HepG2 (cell line): ENCODE results near the gene PLD1. TPM values are rescaled to one million over a fixed set of nuclear protein-coding genes. Genes with fewer than 3 reads are reported as not detected.

Experiments used
- ATAC-seq: fragments of 200-7000 bp; cut with Tn5 transposase; 3 replicates; pipeline ENCODE4 v1.9.1; 2020; ENCODE audit warnings: mild to moderate bottlenecking, moderate library complexity
- BruUV-seq: library from RNA; stranded (reverse); fragments of 400-500 nt; replicated peaks from 2 replicates; lab custom pipeline; 2021; lab: Mats Ljungman, UMichigan
- CTCF ChIA-PET: fragments of 300-600 bp; formaldehyde crosslinking; extraction: SDS; loops from one replicate; lab custom pipeline; 2021; ENCODE audit warnings: low total read pairs, inconsistent platforms, low intra/inter-chr PET ratio; lab: Yijun Ruan, JAX
- POLR2A ChIA-PET: fragments of 350-600 bp; sonication (Branson Sonifier 250); formaldehyde crosslinking; loops from one replicate; lab custom pipeline; 2020; ENCODE audit warnings: antibody characterized with exemption, inconsistent platforms; lab: Yijun Ruan, JAX
- DNase-seq: peaks from one replicate; pipeline ENCODE4 v3.0.0-alpha.2; 2015; ENCODE audit warnings: low spot score
- FAIRE-seq: peaks from 3 replicates; lab custom pipeline; 2011; peaks lifted over from hg19 to GRCh38; lab: Jason Lieb, UNC
- H2AFZ ChIP-seq: one replicate; pipeline ENCODE4 v1.6.1; 2011; ENCODE audit warnings: low read length, inconsistent platforms
- H3K27ac ChIP-seq: fragments of 300-600 bp; 3 replicates; pipeline ENCODE4 v1.8.0; 2011; ENCODE audit warnings: mixed run types, mild to moderate bottlenecking, mixed read lengths, low read length, inconsistent platforms; ENCODE audit not compliant: insufficient read depth; ENCODE audit errors: extremely low read length
- H3K27me3 ChIP-seq, 2 experiments: fragments of 200-600 bp in 1 of 2; 2 replicates in 1 of 2; 3 replicates in 1 of 2; pipeline versions ENCODE4 v1.6.0 to v1.8.0; 2011; ENCODE audit warnings: low read length in 2 of 2, mild to moderate bottlenecking in 2 of 2, moderate library complexity in 2 of 2, inconsistent platforms in 1 of 2; ENCODE audit not compliant: insufficient read depth in 2 of 2, control insufficient read depth in 1 of 2
- H3K36me3 ChIP-seq, 2 experiments: fragments of 200-600 bp in 1 of 2; replicated peaks in 1 of 2; 2 replicates in 1 of 2; 3 replicates in 1 of 2; pipeline versions ENCODE4 v1.5.1 to v1.8.0; 2011; ENCODE audit warnings: low read length in 2 of 2, inconsistent platforms in 1 of 2; ENCODE audit not compliant: insufficient read depth in 2 of 2, control insufficient read depth in 1 of 2
- H3K4me1 ChIP-seq: 2 replicates; pipeline ENCODE4 v1.5.1; 2012; ENCODE audit warnings: low read length, inconsistent platforms; ENCODE audit not compliant: insufficient read depth
- H3K4me2 ChIP-seq: 2 replicates; pipeline ENCODE4 v1.6.0; 2011; ENCODE audit warnings: low read depth, low read length, inconsistent platforms
- H3K4me3 ChIP-seq, 3 experiments: fragments of 200-600 bp in 1 of 3; sonication (generic), shearing (Covaris generic) in 1 of 3; replicated peaks in 1 of 3; 2 replicates each; pipeline ENCODE4 v1.5.1; 2011 to 2016; ENCODE audit warnings: low read length in 3 of 3, inconsistent platforms in 2 of 3, low read depth in 2 of 3, mild to moderate bottlenecking in 2 of 3, control low read depth in 1 of 3, mixed read lengths in 1 of 3; ENCODE audit not compliant: insufficient read depth in 1 of 3
- H3K79me2 ChIP-seq: one replicate; pipeline ENCODE4 v1.6.1; 2011; ENCODE audit warnings: low read length, inconsistent platforms; ENCODE audit not compliant: insufficient read depth
- H3K9ac ChIP-seq: 2 replicates; pipeline ENCODE4 v1.6.0; 2011; ENCODE audit warnings: mild to moderate bottlenecking, low read depth, low read length, inconsistent platforms; ENCODE audit not compliant: insufficient read depth
- H3K9me3 ChIP-seq: 2 replicates; pipeline ENCODE4 v1.5.1; 2012; ENCODE audit warnings: mild to moderate bottlenecking, low read length
- H4K20me1 ChIP-seq: 2 replicates; pipeline ENCODE4 v1.6.0; 2011; ENCODE audit warnings: inconsistent platforms, mild to moderate bottlenecking, low read length, moderate library complexity; ENCODE audit not compliant: insufficient read depth
- CCAR2 ChIP-seq: fragments of 200-400 bp; formaldehyde crosslinking; optimal IDR thresholded peaks from 2 replicates; pipeline ENCODE3; 2018; ENCODE audit warnings: low read depth, mild to moderate bottlenecking, low read length, moderate library complexity
- HMGXB4 ChIP-seq, 2 experiments: sonication (generic) in 1 of 2; formaldehyde crosslinking in 1 of 2; IDR thresholded peaks; 2 replicates each; pipeline versions ENCODE4 v1.4.0 to v1.6.1; 2018 to 2020; ENCODE audit warnings: missing genetic modification reagents in 2 of 2, borderline replicate concordance in 1 of 2, low read depth in 1 of 2, mild to moderate bottlenecking in 1 of 2, missing biosample characterization in 1 of 2
- KDM6A ChIP-seq: IDR thresholded peaks from 2 replicates; pipeline ENCODE4 v1.6.1; 2016; ENCODE audit warnings: low read depth
- MNT ChIP-seq: fragments of 450-650 bp; IDR thresholded peaks from 2 replicates; pipeline ENCODE4 v1.6.1; 2016
- NCOA5 ChIP-seq: sonication (generic); formaldehyde crosslinking; IDR thresholded peaks from 2 replicates; pipeline ENCODE4 v1.4.0; 2020; ENCODE audit warnings: missing genetic modification reagents
- NFRKB ChIP-seq: fragments of 450-650 bp; IDR thresholded peaks from 2 replicates; pipeline ENCODE4 v1.6.1; 2017
- POGZ ChIP-seq: sonication (generic); formaldehyde crosslinking; IDR thresholded peaks from 2 replicates; pipeline ENCODE4 v1.4.0; 2020; ENCODE audit warnings: mild to moderate bottlenecking, missing genetic modification reagents
- SALL2 ChIP-seq: sonication (generic); formaldehyde crosslinking; IDR thresholded peaks from 2 replicates; pipeline ENCODE4 v1.8.1; 2023; ENCODE audit warnings: mild to moderate bottlenecking, missing genetic modification reagents, inconsistent platforms
- SMARCC2 ChIP-seq: fragments of 450-650 bp; IDR thresholded peaks from 2 replicates; pipeline ENCODE4 v1.6.1; 2017; ENCODE audit warnings: antibody characterized with exemption, mild to moderate bottlenecking
- SNRNP70 ChIP-seq: fragments of 200-400 bp; formaldehyde crosslinking; IDR thresholded peaks from 2 replicates; pipeline ENCODE4 v1.6.1; 2017; ENCODE audit warnings: mild to moderate bottlenecking, low read depth, low read length, moderate library complexity
- SRSF4 ChIP-seq: fragments of 200-400 bp; formaldehyde crosslinking; IDR thresholded peaks from one replicate; pipeline ENCODE4 v1.6.1; 2018; ENCODE audit warnings: mild to moderate bottlenecking, low read depth, low read length, moderate library complexity; ENCODE audit not compliant: poor library complexity, severe bottlenecking
- WIZ ChIP-seq: sonication (generic); formaldehyde crosslinking; IDR thresholded peaks from 2 replicates; pipeline ENCODE4 v1.5.1; 2020; ENCODE audit warnings: mild to moderate bottlenecking, missing genetic modification reagents
- YEATS4 ChIP-seq: sonication (generic); formaldehyde crosslinking; IDR thresholded peaks from 2 replicates; pipeline ENCODE4 v1.4.0; 2020; ENCODE audit warnings: missing genetic modification reagents, borderline replicate concordance
- ZNF317 ChIP-seq: sonication (generic); formaldehyde crosslinking; IDR thresholded peaks from 2 replicates; pipeline ENCODE4 v1.5.0; 2020; ENCODE audit warnings: mild to moderate bottlenecking, missing genetic modification reagents
- ZNF343 ChIP-seq: sonication (generic); formaldehyde crosslinking; IDR thresholded peaks from 2 replicates; pipeline ENCODE4 v1.4.0; 2020; ENCODE audit warnings: mild to moderate bottlenecking, missing genetic modification reagents
- ZNF570 ChIP-seq: sonication (generic); formaldehyde crosslinking; IDR thresholded peaks from 2 replicates; pipeline ENCODE4 v1.4.0; 2020; ENCODE audit warnings: mild to moderate bottlenecking, missing genetic modification reagents, borderline replicate concordance
- ZNF607 ChIP-seq: sonication (generic); formaldehyde crosslinking; IDR thresholded peaks from 2 replicates; pipeline ENCODE4 v1.5.1; 2020; ENCODE audit warnings: missing genetic modification reagents, mild to moderate bottlenecking, borderline replicate concordance
- ZNF878 ChIP-seq: sonication (generic); formaldehyde crosslinking; IDR thresholded peaks from 2 replicates; pipeline ENCODE4 v1.8.1; 2023; ENCODE audit warnings: mild to moderate bottlenecking, missing genetic modification reagents, moderate library complexity
- WGBS: methylation state at CpG from one replicate; pipeline ENCODE4 v1.1.6; 2017; ENCODE audit warnings: low lambda C conversion rate; 5-methylcytosine and 5-hydroxymethylcytosine counted together
- in situ Hi-C: cut with HindIII; loops from 2 replicates; pipeline ENCODE4 v1.10.0; 2017; ENCODE audit warnings: low pct_unique_long_range_greater_than_20kb; ENCODE audit not compliant: extremely low pct_ligation_motif_present
- intact Hi-C: fragments of 100-400 bp; cut with micrococcal nuclease; formaldehyde crosslinking; loops from one replicate; pipeline ENCODE4 v1.10.0; 2022; ENCODE audit not compliant: unreplicated experiment
- polyA plus RNA-seq, 8 experiments: library from polyadenylated mRNA; depleted of rRNA in 3 of 8; stranded (reverse) in 7 of 8; unstranded in 1 of 8; fragments of >200 nt; fragmentation: Illumina TruSeq in 4 of 8; extraction: Trizol in 4 of 8; gene quantifications; 2 replicates each; pipeline versions ENCODE4 v1.2.1 to v1.2.3, GENCODE V29; 2011 to 2016; ENCODE audit warnings: low read depth in 4 of 8, missing spikeins in 1 of 8, mixed read lengths in 1 of 8; ENCODE audit not compliant: insufficient read depth in 1 of 8
- total RNA-seq, 5 experiments: library from RNA; depleted of rRNA; stranded (reverse); fragments of >200 nt; fragmentation: Illumina TruSeq; extraction: Trizol; gene quantifications; 2 replicates each; pipeline ENCODE4 v1.2.3, GENCODE V29; 2016; ENCODE audit warnings: low read depth in 1 of 5

The PLD1 gene
- total and polyA plus RNA-seq, 2 of the 13 experiments (the other 11 are each of a cell fraction or from before 2014, with no cell fraction given) = 27.1 to 59.4 TPM

DNA sequence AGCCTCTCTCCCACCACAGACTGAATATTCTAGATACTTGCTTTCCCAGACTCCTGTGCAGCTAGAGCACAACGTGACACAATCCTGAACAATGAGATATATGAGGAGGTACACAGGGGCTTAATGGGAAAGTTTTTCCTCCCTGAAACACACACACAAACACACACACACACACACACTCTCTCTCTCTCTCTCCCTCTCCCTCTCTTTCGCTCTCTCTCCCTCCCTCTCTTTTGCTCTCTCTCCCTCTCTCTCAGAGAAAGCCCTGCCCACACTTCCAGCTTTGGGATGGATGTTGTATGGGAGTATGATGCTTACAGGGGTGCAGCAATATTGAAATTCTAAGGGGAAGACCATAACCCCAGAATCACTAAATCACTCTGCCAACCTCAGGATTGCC lies 110.1 kb downstream of the PLD1 start:
- TF ChIP-seq WIZ (CRISPR knock-in tag) = no peak
- no peak for TF ChIP-seq ZNF878 (CRISPR knock-in tag)
- no peak for TF ChIP-seq POGZ (CRISPR knock-in tag)
- no peak for TF ChIP-seq SNRNP70
- TF ChIP-seq ZNF570 (CRISPR knock-in tag) = no peak
- in situ Hi-C loops = no loop called here
- Histone ChIP-seq H4K20me1 (no peaks in the 10 kb centered on the region), H3K79me2 (no peaks in the 10 kb centered on the region), H3K27ac (no peak overlapping the region), H3K4me1 (no peaks in the 10 kb centered on the region), H3K36me3 (peaks cover 11 to 50% of the 10 kb centered on the region in 2 experiments), H3K4me3 (no peak overlapping the region), H3K9ac (no peak overlapping the region), H2AFZ (no peak overlapping the region), H3K9me3 (peaks cover 19% of the 10 kb centered on the region), H3K4me2 (no peak overlapping the region), H3K27me3 (no peaks in the 10 kb centered on the region)
- ChIA-PET POLR2A (no interaction called here), CTCF (no interaction called here)
- WGBS = 96% methylated on average over 2 of the region's 2 CpGs
- DNase-seq (no peak), FAIRE-seq (no peak), ATAC-seq (no peak)
- BruUV-seq = no TSS peak
- intact Hi-C loops = loop anchor here (10.0 kb wide), 1 partner anchor 75 kb away; no protein-coding TSS in a partner anchor

GRCh38 chr3:171699601-171700000 lies 110.7 kb downstream of the PLD1 start:
- FAIRE-seq (no peak), ATAC-seq (no peak), DNase-seq (no peak)
- Histone ChIP-seq H3K4me1 (no peaks in the 10 kb centered on the region), H3K4me3 (no peak overlapping the region), H4K20me1 (no peaks in the 10 kb centered on the region), H3K79me2 (no peaks in the 10 kb centered on the region), H3K9ac (no peak overlapping the region), H3K4me2 (no peak overlapping the region), H3K27ac (no peak overlapping the region), H3K9me3 (peaks cover 15% of the 10 kb centered on the region), H3K27me3 (no peaks in the 10 kb centered on the region), H3K36me3 (peaks cover 11 to 50% of the 10 kb centered on the region in 2 experiments), H2AFZ (no peak overlapping the region)
- POLR2A ChIA-PET = no interaction called here
- in situ Hi-C loops (no loop called here), intact Hi-C loops (no loop called here)
- 96% methylated on average over 5 of the region's 5 CpGs for WGBS
- no TSS peak for BruUV-seq
- CTCF ChIA-PET = no interaction called here
- no peak for TF ChIP-seq SRSF4
- TF ChIP-seq ZNF607 = no peak
- TF ChIP-seq ZNF343 (CRISPR knock-in tag) = no peak
- no peak for TF ChIP-seq KDM6A (CRISPR knock-in tag)
- TF ChIP-seq MNT = no peak
- TF ChIP-seq SALL2 (CRISPR knock-in tag) = no peak
- TF ChIP-seq ZNF317 = no peak
- TF ChIP-seq CCAR2 = no peak
- TF ChIP-seq SMARCC2 = no peak
- TF ChIP-seq HMGXB4 (CRISPR knock-in tag; IDR thresholded peaks at IDR 0.05; ENCODE audit: borderline replicate concordance in 1 of 2, low read depth in 1 of 2) = no peak
- TF ChIP-seq NCOA5 = no peak
- TF ChIP-seq YEATS4 (CRISPR knock-in tag) = no peak
- no peak for TF ChIP-seq NFRKB
